LHCN-M2 (cell line): Measurements from ENCODE around the gene HSPA2. TPM values are rescaled to one million over a fixed set of nuclear protein-coding genes. Genes with fewer than 3 reads are reported as not detected.
"Not testable (repeated sequence)": the region's sequence is repeated elsewhere in the genome, so short reads cannot be mapped to it uniquely, and the experiment has no call there.

ENCODE experiments used
- DNase-seq: peaks from one replicate; pipeline ENCODE4 v3.0.0-alpha.2; 2012; ENCODE audit warnings: low read depth
- total RNA-seq: library from RNA; depleted of rRNA; stranded (reverse); fragments of >200 nt; gene quantifications from 2 replicates; pipeline ENCODE4 v1.2.3, GENCODE V29; 2014

The HSPA2 gene
- total RNA-seq, 1 experiment from 2014 or later = 16.7 TPM

DNA sequence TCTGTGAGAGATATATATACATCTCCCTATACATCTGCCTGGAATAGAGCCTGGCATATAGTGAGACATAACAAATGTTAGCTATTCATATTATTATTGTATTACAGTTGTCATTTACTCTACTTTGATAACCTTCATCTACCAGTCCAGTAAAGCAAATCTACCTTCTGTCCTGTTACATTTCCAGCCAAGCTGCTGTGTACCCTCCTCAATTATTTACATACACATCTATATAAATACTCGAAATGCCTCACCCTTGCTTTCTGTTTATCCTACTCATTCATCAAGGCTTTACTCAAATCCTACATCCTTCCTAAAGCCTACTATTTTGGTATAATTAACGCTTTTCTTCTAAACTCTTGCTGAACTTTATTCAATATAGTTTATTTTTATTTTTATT lies 27.3 kb upstream of the HSPA2 start:
- no peak for DNase-seq

DNA sequence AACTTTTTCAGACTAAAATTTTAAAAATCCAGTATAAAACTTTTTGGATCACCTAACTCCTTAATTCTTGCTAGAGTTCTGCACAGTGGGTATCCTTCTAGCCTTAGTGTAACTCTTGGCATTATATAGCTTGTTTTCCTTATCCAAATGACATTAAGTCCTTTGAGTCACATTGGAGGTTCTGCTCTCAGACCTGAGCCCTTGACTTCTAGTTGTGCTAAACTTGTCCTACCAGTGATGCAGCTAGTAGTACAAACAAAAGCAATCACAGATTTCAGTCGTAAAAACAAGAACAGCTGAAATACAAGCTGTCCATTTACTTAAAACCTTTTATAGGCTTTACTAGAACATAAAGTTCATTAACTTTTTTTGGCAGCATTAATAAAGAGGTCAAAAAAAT lies 25.5 kb upstream of the HSPA2 start:
- no peak for DNase-seq

DNA sequence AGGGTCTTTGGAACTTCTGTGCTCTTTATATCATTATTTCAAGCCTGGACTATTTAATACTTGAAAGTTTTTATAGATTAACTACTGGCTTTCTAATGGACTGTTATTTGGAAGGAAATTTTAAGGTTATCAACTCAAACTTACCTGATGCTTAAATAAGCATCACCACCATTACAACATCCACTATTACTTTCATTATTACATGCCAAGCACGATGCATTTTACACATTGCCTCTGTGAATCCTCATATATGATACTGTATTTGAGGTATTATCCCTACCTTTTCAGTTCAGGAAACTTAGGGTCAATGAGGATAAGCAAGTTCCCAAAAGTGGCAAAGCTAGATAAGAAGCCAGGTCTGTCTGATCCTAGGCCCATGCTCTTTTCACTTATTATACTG lies 23.6 kb upstream of the HSPA2 start:
- no peak for DNase-seq

DNA sequence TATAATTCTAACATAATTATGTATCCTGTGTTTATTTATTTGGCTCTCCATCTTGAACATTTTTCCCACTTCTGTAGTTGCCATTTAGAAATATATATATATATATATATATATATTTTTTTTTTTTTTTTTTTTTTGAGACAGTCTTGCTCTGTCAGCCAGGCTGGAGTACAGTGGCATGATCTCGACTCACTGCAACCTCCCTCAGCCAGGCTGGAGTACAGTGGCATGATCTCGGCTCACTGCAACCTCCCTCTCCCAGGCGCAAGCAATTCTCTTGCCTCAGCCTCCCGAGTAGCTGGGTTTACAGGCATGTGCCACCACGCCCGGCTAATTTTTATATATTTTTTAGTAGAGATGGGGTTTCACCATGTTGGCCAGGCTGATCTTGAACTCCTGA lies 22.9 kb upstream of the HSPA2 start:
- DNase-seq = not testable (repeated sequence)

- no peak for DNase-seq
Observed at GRCh38 chr14:64518229-64518628, 22.3 kb upstream of the HSPA2 start.

DNA sequence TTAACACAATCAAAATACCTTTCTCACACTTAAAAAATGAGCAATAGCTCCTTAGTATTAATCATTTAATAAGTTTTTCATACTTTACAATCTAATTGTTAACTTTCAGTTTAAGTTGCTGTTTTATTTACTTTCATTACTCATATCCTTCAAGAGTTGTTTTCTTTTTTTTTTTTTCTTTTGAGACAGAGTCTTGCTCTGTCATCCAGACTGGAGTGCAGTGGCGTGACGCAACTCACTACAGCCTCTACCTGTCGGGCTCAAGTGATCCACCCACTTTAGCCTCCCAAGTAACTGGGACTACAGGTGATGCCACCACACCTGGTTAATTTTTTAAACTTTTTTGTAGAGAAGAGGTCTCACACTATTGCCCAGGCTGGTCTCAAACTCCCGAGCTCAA lies 19.8 kb upstream of the HSPA2 start:
- no peak for DNase-seq

DNA sequence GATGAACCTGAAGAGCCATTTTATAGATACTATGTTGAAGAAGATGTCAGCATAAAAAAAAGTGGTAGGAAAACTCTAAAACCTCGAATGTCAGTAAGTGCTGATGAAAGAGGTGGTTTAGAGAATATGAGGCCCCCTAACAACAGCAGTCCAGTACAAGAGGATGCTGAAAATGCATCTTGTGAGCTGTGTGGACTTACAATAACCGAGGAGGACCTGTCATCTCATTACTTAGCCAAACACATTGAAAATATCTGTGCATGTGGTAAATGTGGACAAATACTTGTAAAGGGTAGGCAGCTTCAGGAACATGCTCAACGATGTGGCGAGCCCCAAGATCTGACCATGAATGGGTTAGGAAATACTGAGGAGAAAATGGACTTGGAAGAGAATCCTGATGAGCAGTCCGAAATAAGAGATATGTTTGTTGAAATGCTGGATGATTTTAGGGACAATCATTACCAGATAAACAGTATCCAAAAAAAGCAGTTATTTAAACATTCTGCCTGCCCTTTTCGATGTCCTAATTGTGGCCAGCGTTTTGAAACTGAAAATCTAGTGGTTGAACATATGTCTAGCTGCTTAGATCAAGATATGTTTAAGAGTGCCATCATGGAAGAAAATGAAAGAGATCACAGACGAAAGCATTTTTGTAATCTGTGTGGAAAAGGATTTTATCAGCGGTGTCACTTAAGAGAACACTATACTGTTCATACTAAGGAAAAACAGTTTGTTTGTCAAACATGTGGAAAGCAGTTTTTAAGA lies 17.8 kb upstream of the HSPA2 start:
- DNase-seq = no peak

- DNase-seq = no peak
Observed at GRCh38 chr14:64525354-64525753, 15.2 kb upstream of the HSPA2 start.

DNA sequence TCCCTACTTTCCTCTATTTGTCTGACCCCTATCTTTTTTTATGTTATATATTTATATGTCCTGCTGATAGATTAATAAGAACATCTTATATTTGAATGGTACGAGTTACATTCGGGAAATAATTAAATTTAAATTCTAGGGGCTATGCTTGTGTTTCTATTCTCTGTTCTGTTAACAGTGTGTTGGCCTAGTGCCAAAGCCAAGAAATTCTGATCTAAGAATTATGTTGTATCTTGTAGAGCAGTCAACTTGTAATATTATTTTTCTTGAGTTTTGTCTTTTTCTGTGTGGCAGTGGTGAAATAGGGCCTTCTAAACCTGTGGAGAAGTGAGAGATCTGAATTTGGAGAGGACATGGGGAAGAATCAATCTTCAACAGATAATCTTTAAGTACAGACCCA lies 9.0 kb upstream of the HSPA2 start:
- no peak for DNase-seq

GRCh38 chr14:64536488-64537245 lies 3.9 kb upstream of the HSPA2 start:
- no peak for DNase-seq

GRCh38 chr14:64541261-64541971 lies 875 bp downstream of the HSPA2 start:
- DNase-seq = no peak

DNA sequence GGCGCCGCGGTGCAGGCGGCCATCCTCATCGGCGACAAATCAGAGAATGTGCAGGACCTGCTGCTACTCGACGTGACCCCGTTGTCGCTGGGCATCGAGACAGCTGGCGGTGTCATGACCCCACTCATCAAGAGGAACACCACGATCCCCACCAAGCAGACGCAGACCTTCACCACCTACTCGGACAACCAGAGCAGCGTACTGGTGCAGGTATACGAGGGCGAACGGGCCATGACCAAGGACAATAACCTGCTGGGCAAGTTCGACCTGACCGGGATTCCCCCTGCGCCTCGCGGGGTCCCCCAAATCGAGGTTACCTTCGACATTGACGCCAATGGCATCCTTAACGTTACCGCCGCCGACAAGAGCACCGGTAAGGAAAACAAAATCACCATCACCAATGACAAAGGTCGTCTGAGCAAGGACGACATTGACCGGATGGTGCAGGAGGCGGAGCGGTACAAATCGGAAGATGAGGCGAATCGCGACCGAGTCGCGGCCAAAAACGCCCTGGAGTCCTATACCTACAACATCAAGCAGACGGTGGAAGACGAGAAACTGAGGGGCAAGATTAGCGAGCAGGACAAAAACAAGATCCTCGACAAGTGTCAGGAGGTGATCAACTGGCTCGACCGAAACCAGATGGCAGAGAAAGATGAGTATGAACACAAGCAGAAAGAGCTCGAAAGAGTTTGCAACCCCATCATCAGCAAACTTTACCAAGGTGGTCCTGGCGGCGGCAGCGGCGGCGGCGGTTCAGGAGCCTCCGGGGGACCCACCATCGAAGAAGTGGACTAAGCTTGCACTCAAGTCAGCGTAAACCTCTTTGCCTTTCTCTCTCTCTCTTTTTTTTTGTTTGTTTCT lies 1.7 kb downstream of the HSPA2 start:
- DNase-seq = no peak

GRCh38 chr14:64542836-64543201 lies 2.3 kb downstream of the HSPA2 start:
- DNase-seq = no peak

DNA sequence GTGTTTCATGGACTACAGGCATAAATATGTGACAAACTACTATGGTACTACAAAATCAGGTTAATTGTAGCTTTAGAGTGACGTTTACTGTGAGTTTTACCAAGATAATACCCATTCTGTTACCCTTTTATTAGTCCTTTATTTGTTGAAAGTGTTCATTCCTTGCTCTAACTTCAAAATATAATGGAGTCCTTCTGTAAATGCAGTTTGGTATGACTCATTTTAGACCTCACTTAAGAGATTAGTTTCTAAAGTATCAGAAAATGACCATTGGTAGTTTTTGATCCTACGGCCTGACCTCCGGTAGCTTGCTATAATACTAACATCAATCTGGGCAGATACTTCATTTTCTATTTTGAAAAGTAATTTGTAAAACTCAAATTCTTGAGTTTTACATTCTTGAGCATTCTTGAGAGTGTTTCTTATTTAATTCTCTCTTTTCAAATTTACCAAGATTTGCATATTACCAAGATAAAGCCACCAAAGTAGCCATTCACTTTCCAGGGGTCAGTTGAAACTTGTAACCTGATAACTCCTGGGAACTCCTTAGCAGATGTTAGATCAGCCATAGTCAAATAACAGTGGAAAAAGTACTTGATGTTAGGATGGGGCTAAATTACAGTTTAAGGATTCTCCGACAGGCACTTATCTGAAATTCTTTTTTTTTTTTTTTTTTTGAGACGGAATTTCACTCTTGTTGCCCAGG lies 4.2 kb downstream of the HSPA2 start:
- DNase-seq = no peak

DNA sequence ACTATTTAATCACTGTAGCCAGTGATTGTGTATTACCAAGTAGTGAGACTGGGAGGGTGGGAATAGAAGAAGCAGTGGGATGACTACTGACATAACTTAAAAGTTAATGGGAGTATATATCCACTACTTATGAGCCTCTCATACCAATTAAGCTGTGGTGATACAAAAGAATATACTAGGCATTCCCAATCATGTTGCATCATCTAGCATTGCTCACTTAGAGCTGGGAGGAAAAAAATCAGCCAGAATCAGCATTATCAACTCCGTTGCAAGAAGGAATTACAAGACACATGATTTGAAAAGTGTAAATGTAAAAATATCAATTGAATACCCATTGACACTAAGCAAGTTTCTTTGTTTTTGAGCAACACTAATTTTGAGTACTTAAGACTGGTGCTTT lies 8.5 kb downstream of the HSPA2 start:
- no peak for DNase-seq

- DNase-seq = no peak
Observed at GRCh38 chr14:64549791-64550620, 9.5 kb downstream of the HSPA2 start, which contains the start of gene PPP1R36. PPP1R36 (plus strand) TSS chr14:64549961; CDS start chr14:64549998, 37 bp downstream.

DNA sequence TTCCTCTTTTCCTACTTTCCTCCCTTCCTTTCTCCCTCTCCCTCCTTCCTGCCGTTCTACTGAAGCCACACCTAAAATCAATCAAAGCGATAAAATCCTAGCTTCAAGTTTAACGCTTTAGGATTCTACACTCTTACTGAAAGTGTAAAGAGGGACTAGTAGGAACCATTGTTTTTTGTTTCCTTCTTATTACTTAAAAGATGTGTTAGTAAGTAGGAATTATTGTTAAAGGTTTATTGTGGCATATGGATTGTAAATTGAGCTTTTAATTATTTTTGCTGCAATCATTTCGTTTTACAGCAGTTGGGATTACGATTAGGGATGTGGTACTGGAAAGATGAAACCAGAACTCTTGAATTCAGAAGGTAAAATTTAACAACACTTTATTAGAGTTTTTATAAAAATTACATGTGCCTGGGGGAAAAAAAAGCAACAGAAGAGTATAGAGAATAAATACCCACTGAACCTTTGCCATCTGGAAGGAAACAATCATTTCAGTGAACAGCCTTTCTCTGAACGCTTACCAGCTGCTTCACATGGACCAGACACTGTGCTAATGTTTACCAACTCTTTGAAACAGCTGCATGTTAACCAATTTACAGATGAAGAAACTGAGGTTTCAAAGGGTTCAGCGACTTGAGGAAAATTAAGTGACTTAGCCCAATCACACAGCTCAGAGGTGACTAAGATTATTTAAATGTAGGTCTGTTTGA lies 10.2 kb downstream of the HSPA2 start:
- no peak for DNase-seq

GRCh38 chr14:64554556-64554955 lies 14.0 kb downstream of the HSPA2 start:
- DNase-seq = no peak

GRCh38 chr14:64556526-64556925 lies 16.0 kb downstream of the HSPA2 start:
- peak; percentile 72 for DNase-seq
